HCT116 (cell line): ENCODE data around the gene CYP1A2. TPM values are rescaled to one million over a fixed set of nuclear protein-coding genes. Genes with fewer than 3 reads are reported as not detected.
"Not testable (repeated sequence)": the region's sequence is repeated elsewhere in the genome, so short reads cannot be mapped to it uniquely, and the experiment has no call there.

ENCODE experiments used
- ATAC-seq: fragments of 200-7000 bp; cut with Tn5 transposase; 2 replicates; pipeline ENCODE4 v1.9.1; 2020; ENCODE audit warnings: mild to moderate bottlenecking, moderate library complexity
- BruUV-seq: library from RNA; stranded (reverse); fragments of 400-500 nt; replicated peaks from 2 replicates; lab custom pipeline; 2021; lab: Mats Ljungman, UMichigan
- CTCF ChIA-PET: fragments of 300-600 bp; sonication (Branson Sonifier 250); formaldehyde crosslinking; loops from one replicate; lab custom pipeline; 2021; ENCODE audit warnings: antibody characterized with exemption; lab: Charles Lee
- POLR2A ChIA-PET: fragments of 300-600, 350-600 bp; sonication (Branson Sonifier 250); formaldehyde crosslinking; loops from one replicate; lab custom pipeline; 2021; ENCODE audit warnings: antibody characterized with exemption; lab: Charles Lee
- RAD21 ChIA-PET, 2 experiments: fragments of 300-600 bp; sonication (Branson Sonifier 250); formaldehyde crosslinking; loops; one replicate each; lab custom pipeline; 2023; ENCODE audit warnings: low total read pairs in 2 of 2; ENCODE audit not compliant: uncharacterized antibody in 2 of 2, unreplicated experiment in 2 of 2, low non-redundant PET in 1 of 2; lab: Charles Lee
- DNase-seq: peaks from one replicate; pipeline ENCODE4 v3.0.0-alpha.2; 2010; ENCODE audit warnings: low read depth, low spot score
- H2AFZ ChIP-seq: fragments of 200-600 bp; shearing (Covaris generic), sonication (generic); 2 replicates; pipeline ENCODE4 v1.6.1; 2017; ENCODE audit warnings: low read depth, mixed run types, mixed read lengths, antibody characterized with exemption, low read length; ENCODE audit not compliant: poor library complexity, severe bottlenecking
- H3K27ac ChIP-seq: 2 replicates; pipeline ENCODE4 v1.5.1; 2012; ENCODE audit warnings: low read depth, low read length
- H3K27me3 ChIP-seq: fragments of 200-600 bp; sonication (generic); 2 replicates; pipeline ENCODE4 v1.6.1; 2016; ENCODE audit warnings: mixed run types, low read length, mixed read lengths; ENCODE audit not compliant: insufficient read depth
- H3K36me3 ChIP-seq, 2 experiments: fragments of 200-500 bp in 1 of 2; fragments of 200-600 bp in 1 of 2; sonication (Bioruptor generic) in 1 of 2; sonication (generic) in 1 of 2; 2 replicates each; pipeline versions ENCODE4 v1.5.1 to v1.6.1; 2014 to 2016; ENCODE audit warnings: low read length in 2 of 2, inconsistent platforms in 1 of 2, mixed read lengths in 1 of 2, mixed run types in 1 of 2; ENCODE audit not compliant: insufficient read depth in 2 of 2, control insufficient read depth in 1 of 2
- H3K4me1 ChIP-seq, 2 experiments: fragments of 200-600 bp in 1 of 2; sonication (generic) in 1 of 2; 2 replicates each; pipeline versions ENCODE4 v1.5.1 to v1.6.1; 2012 to 2017; ENCODE audit warnings: low read length in 2 of 2, inconsistent platforms in 1 of 2, mild to moderate bottlenecking in 1 of 2, mixed read lengths in 1 of 2, mixed run types in 1 of 2, moderate library complexity in 1 of 2; ENCODE audit not compliant: insufficient read depth in 2 of 2, control insufficient read depth in 1 of 2
- H3K4me2 ChIP-seq: fragments of 200-600 bp; sonication (generic); 2 replicates; pipeline ENCODE4 v1.6.1; 2017; ENCODE audit warnings: mixed run types, low read length, mixed read lengths
- H3K4me3 ChIP-seq, 2 experiments: fragments of 200-600 bp in 1 of 2; sonication (generic) in 1 of 2; replicated peaks in 1 of 2; 2 replicates each; pipeline ENCODE4 v1.5.1; 2011 to 2016; ENCODE audit warnings: low read length in 2 of 2, control low read depth in 1 of 2, low read depth in 1 of 2, mild to moderate bottlenecking in 1 of 2, mixed read lengths in 1 of 2, mixed run types in 1 of 2
- H3K79me2 ChIP-seq: fragments of 200-600 bp; sonication (generic); 2 replicates; pipeline ENCODE4 v1.6.1; 2017; ENCODE audit warnings: mild to moderate bottlenecking, mixed run types, low read length, moderate library complexity, mixed read lengths; ENCODE audit not compliant: insufficient read depth
- H3K9ac ChIP-seq: fragments of 200-600 bp; sonication (generic); 2 replicates; pipeline ENCODE4 v1.6.1; 2016; ENCODE audit warnings: low read length, mixed read lengths
- H3K9me2 ChIP-seq: fragments of 200-600 bp; sonication (generic), shearing (Covaris generic); 2 replicates; pipeline ENCODE4 v1.6.1; 2017; ENCODE audit warnings: mixed run types, mild to moderate bottlenecking, moderate library complexity; ENCODE audit not compliant: insufficient read depth
- H3K9me3 ChIP-seq, 2 experiments: fragments of 200-500 bp in 1 of 2; fragments of 200-600 bp in 1 of 2; sonication (Bioruptor generic) in 1 of 2; sonication (generic) in 1 of 2; 2 replicates each; pipeline ENCODE4 v1.6.1; 2014 to 2017; ENCODE audit warnings: low read length in 2 of 2, mixed read lengths in 2 of 2, inconsistent platforms in 1 of 2, low read depth in 1 of 2, mild to moderate bottlenecking in 1 of 2, mixed run types in 1 of 2, moderate library complexity in 1 of 2; ENCODE audit not compliant: control insufficient read depth in 1 of 2, insufficient read depth in 1 of 2
- H4K20me1 ChIP-seq: fragments of 200-600 bp; sonication (generic), shearing (Covaris generic); 2 replicates; pipeline ENCODE4 v1.6.1; 2017; ENCODE audit warnings: mixed run types, mild to moderate bottlenecking, moderate library complexity; ENCODE audit not compliant: insufficient read depth
- CBX3 ChIP-seq: IDR thresholded peaks from 2 replicates; pipeline ENCODE4 v1.6.1; 2012; ENCODE audit warnings: low read depth
- EGR1 ChIP-seq: IDR thresholded peaks from 2 replicates; pipeline ENCODE4 v1.6.1; 2012; ENCODE audit warnings: low read depth
- EZH2 ChIP-seq: fragments of 200-600 bp; sonication (generic); IDR thresholded peaks from 2 replicates; pipeline ENCODE4 v1.6.1; 2017; ENCODE audit warnings: antibody characterized with exemption, mixed run types
- FOSL1 ChIP-seq: IDR thresholded peaks from 2 replicates; pipeline ENCODE4 v1.6.1; 2012; ENCODE audit warnings: low read depth
- POLR2AphosphoS5 ChIP-seq: IDR thresholded peaks from 2 replicates; pipeline ENCODE4 v1.6.1; 2011; ENCODE audit warnings: mild to moderate bottlenecking, low read depth, low read length, moderate library complexity
- SIN3A ChIP-seq: IDR thresholded peaks from 2 replicates; pipeline ENCODE4 v1.6.1; 2012; ENCODE audit warnings: low read depth
- SP1 ChIP-seq: IDR thresholded peaks from 2 replicates; pipeline ENCODE4 v1.6.1; 2012; ENCODE audit warnings: low read depth
- SRF ChIP-seq: IDR thresholded peaks from 2 replicates; pipeline ENCODE4 v1.6.1; 2012; ENCODE audit warnings: low read depth
- ZFX ChIP-seq: fragments of 450-650 bp; IDR thresholded peaks from 2 replicates; pipeline ENCODE4 v1.6.1; 2017
- intact Hi-C: fragments of 100-400 bp; cut with micrococcal nuclease; formaldehyde crosslinking; loops from 2 replicates; pipeline ENCODE4 v1.10.0; 2022
- total RNA-seq: library from RNA; stranded (reverse); gene quantifications from one replicate; pipeline ENCODE4 v1.2.1, GENCODE V29; 2021; ENCODE audit not compliant: unreplicated experiment
- TF ChIP-seq, protein P1 (sequence below): IDR thresholded peaks from 2 replicates; pipeline ENCODE4 v1.6.1; 2012
- TF ChIP-seq, protein P2 (sequence below), 3 experiments: fragments of 200-600 bp in 1 of 3; sonication (generic) in 1 of 3; IDR thresholded peaks in 2 of 3; conservative IDR thresholded peaks in 1 of 3; 2 replicates each; pipeline ENCODE4 v1.5.1; 2012 to 2017; ENCODE audit warnings: low read depth in 2 of 3, low read length in 2 of 3, antibody characterized with exemption in 1 of 3, borderline replicate concordance in 1 of 3, control low read depth in 1 of 3, mild to moderate bottlenecking in 1 of 3, mixed read lengths in 1 of 3, mixed run types in 1 of 3, moderate library complexity in 1 of 3; ENCODE audit not compliant: insufficient read depth in 1 of 3

Gene CYP1A2
- total RNA-seq, 1 experiment from 2014 or later, result not detected

DNA sequence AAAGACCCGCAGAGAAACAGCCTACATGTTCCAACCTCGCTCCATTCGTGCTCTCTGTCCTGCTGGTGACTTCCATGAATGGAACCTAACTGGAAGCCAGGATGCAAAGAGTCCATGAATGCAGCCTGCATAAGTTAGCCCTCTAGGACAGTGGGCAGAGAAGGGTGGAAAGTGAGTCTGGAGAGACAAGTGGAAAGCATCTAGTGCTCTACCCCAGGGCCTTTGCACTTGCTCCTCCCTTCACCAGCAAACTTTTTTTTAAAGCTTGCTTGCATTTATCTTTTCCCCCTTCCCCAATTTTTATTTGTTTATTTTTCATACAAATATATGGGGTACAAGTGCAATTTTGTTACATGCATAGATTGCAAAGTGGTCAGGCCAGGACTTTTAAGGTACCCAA, 15.4 kb upstream of the CYP1A2 start:
- POLR2A ChIA-PET, result no interaction called here
- CTCF ChIA-PET, result no interaction called here
- H3K9ac ChIP-seq, result no peak overlapping the region
- no peak overlapping the region for H2AFZ ChIP-seq
- no peak overlapping the region for H3K27ac ChIP-seq
- H4K20me1 ChIP-seq, result no peaks in the 10 kb centered on the region
- no peaks in the 10 kb centered on the region for H3K36me3 ChIP-seq
- intact Hi-C loops, result no loop called here
- peaks cover 0 to 22% of the 10 kb centered on the region in 2 experiments; a peak in 2 of 4 replicates for H3K4me1 ChIP-seq
- RAD21 ChIA-PET, result no interaction called here
- DNase-seq (no peak), ATAC-seq (no peak)
- TF ChIP-seq CBX3, result no peak
- no peak for TF ChIP-seq SP1
- TF ChIP-seq, protein P1, sequence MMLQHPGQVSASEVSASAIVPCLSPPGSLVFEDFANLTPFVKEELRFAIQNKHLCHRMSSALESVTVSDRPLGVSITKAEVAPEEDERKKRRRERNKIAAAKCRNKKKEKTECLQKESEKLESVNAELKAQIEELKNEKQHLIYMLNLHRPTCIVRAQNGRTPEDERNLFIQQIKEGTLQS, result no peak
- no peak for TF ChIP-seq EZH2
- TF ChIP-seq ZFX, result no peak
- no peak for TF ChIP-seq POLR2AphosphoS5
- no TSS peak for BruUV-seq
- H3K27me3 ChIP-seq, result no peaks in the 10 kb centered on the region
- H3K79me2 ChIP-seq, result no peaks in the 10 kb centered on the region
- no peaks in the 10 kb centered on the region for H3K9me2 ChIP-seq
- H3K4me3 ChIP-seq, result no peak overlapping the region
- H3K9me3 ChIP-seq, result no peaks in the 10 kb centered on the region
- no peak overlapping the region for H3K4me2 ChIP-seq

DNA sequence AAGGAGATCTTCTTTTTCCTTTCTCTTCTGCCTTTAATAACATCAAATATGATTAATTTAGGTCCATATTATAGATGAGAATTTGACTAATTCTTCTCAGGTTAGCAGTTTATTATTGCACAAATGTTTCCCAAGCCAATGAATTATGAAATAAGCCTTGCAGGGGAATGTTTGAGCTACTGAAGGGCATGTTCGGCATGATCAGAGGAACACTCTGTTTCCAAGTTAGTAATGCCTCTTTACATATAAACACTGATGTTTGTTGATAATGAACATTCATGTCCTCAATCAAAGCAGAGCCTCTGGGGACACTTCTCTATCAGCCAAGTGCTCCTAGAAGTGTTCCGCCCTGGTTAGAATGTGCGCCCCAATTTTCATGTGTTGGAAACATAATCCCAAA, 13.3 kb upstream of the CYP1A2 start:
- ChIA-PET POLR2A (no interaction called here), CTCF (no interaction called here), RAD21 (no interaction called here)
- no TSS peak for BruUV-seq
- no peak overlapping the region for H3K9ac ChIP-seq
- DNase-seq, result no peak
- intact Hi-C loops, result no loop called here
- no peaks in the 10 kb centered on the region for H3K27me3 ChIP-seq
- peaks cover 0 to 22% of the 10 kb centered on the region in 2 experiments; a peak in 2 of 4 replicates for H3K4me1 ChIP-seq
- no peaks in the 10 kb centered on the region for H3K79me2 ChIP-seq
- no peaks in the 10 kb centered on the region for H3K36me3 ChIP-seq
- H4K20me1 ChIP-seq, result no peaks in the 10 kb centered on the region
- no peak overlapping the region for H3K4me2 ChIP-seq
- H3K4me3 ChIP-seq, result no peak overlapping the region
- H2AFZ ChIP-seq, result no peak overlapping the region
- ATAC-seq, result no peak
- H3K27ac ChIP-seq, result no peak overlapping the region
- no peaks in the 10 kb centered on the region for H3K9me3 ChIP-seq
- TF ChIP-seq POLR2AphosphoS5 (no peak), FOSL1 (no peak), EZH2 (no peak), SIN3A (no peak), SRF (no peak), EGR1 (no peak)
- TF ChIP-seq, protein P2, sequence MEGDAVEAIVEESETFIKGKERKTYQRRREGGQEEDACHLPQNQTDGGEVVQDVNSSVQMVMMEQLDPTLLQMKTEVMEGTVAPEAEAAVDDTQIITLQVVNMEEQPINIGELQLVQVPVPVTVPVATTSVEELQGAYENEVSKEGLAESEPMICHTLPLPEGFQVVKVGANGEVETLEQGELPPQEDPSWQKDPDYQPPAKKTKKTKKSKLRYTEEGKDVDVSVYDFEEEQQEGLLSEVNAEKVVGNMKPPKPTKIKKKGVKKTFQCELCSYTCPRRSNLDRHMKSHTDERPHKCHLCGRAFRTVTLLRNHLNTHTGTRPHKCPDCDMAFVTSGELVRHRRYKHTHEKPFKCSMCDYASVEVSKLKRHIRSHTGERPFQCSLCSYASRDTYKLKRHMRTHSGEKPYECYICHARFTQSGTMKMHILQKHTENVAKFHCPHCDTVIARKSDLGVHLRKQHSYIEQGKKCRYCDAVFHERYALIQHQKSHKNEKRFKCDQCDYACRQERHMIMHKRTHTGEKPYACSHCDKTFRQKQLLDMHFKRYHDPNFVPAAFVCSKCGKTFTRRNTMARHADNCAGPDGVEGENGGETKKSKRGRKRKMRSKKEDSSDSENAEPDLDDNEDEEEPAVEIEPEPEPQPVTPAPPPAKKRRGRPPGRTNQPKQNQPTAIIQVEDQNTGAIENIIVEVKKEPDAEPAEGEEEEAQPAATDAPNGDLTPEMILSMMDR (IDR thresholded peaks at IDR 0.05 in 2 of 3, conservative IDR thresholded peaks at IDR 0.05 in 1 of 3; ENCODE audit: borderline replicate concordance in 1 of 3, insufficient read depth in 1 of 3, low read depth in 2 of 3, low read length in 2 of 3), result no peak
- no peaks in the 10 kb centered on the region for H3K9me2 ChIP-seq

DNA sequence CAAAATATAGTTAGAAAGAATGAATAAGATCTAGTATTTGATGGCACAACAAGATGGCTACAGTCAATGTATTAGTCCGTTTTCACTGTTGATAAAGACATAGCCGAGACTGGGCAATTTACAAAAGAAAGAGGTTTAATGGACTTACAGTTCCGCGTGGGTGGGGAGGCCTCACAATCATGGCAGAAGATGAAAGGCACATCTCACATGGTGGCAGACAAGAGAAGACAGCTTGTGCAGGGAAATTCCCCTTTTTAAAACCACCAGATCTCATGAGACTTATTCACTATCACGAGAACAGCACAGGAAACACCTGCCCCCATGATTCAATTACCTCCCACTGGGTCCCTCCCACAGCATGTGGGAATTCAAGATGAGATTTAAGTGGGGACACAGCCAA, 10.4 kb upstream of the CYP1A2 start:
- H3K4me3 ChIP-seq, H4K20me1 ChIP-seq, ATAC-seq, BruUV-seq, H3K4me1 ChIP-seq, H3K79me2 ChIP-seq, H3K27me3 ChIP-seq, H3K27ac ChIP-seq, intact Hi-C loops, CTCF ChIA-PET, DNase-seq, H3K9me3 ChIP-seq, POLR2A ChIA-PET, RAD21 ChIA-PET, H2AFZ ChIP-seq, H3K36me3 ChIP-seq, H3K4me2 ChIP-seq, H3K9ac ChIP-seq, H3K9me2 ChIP-seq: not testable (repeated sequence)
